Mesenchymal stem cell (in vitro differentiated cells and primary cell): ENCODE measurements around the gene NAV2.

Experiments used
- DNase-seq: peaks from one replicate; pipeline ENCODE4 v3.0.0-alpha.2; 2013
- H2AFZ ChIP-seq: one replicate; pipeline ENCODE4 v1.6.1; 2013; ENCODE audit warnings: low read depth, mild to moderate bottlenecking, control low read depth, inconsistent platforms, low read length, moderate library complexity
- H2AK5ac ChIP-seq: 2 replicates; pipeline ENCODE4 v1.6.1; 2013; ENCODE audit warnings: low read length, moderate library complexity, mild to moderate bottlenecking, inconsistent platforms; ENCODE audit not compliant: severe bottlenecking
- H2BK120ac ChIP-seq: one replicate; pipeline ENCODE4 v1.6.1; 2013; ENCODE audit warnings: low read depth, mild to moderate bottlenecking, inconsistent platforms, low read length, moderate library complexity
- H2BK12ac ChIP-seq, 2 experiments: one replicate each; pipeline ENCODE4 v1.6.1; 2013; ENCODE audit warnings: inconsistent platforms in 2 of 2, low read length in 2 of 2, mild to moderate bottlenecking in 2 of 2, moderate library complexity in 2 of 2, control low read depth in 1 of 2
- H2BK15ac ChIP-seq: one replicate; pipeline ENCODE4 v1.6.1; 2013; ENCODE audit warnings: mild to moderate bottlenecking, low read depth, inconsistent platforms; ENCODE audit not compliant: poor library complexity, severe bottlenecking
- H2BK5ac ChIP-seq: 2 replicates; pipeline ENCODE4 v1.6.1; 2013; ENCODE audit warnings: low read depth, mild to moderate bottlenecking, low read length, control low read depth, inconsistent platforms; ENCODE audit not compliant: poor library complexity, severe bottlenecking
- H3K14ac ChIP-seq, 2 experiments: one replicate each; pipeline ENCODE4 v1.6.1; 2013; ENCODE audit warnings: inconsistent platforms in 2 of 2, low read length in 2 of 2, control low read depth in 1 of 2, mild to moderate bottlenecking in 1 of 2, moderate library complexity in 1 of 2
- H3K18ac ChIP-seq, 2 experiments: one replicate each; pipeline ENCODE4 v1.6.1; 2013; ENCODE audit warnings: inconsistent platforms in 2 of 2, low read length in 2 of 2, control low read depth in 1 of 2, low read depth in 1 of 2, mild to moderate bottlenecking in 1 of 2
- H3K23ac ChIP-seq, 2 experiments: one replicate each; pipeline ENCODE4 v1.6.1; 2013; ENCODE audit warnings: inconsistent platforms in 2 of 2, low read length in 2 of 2, mild to moderate bottlenecking in 2 of 2, moderate library complexity in 2 of 2, control low read depth in 1 of 2
- H3K27ac ChIP-seq: 2 replicates; pipeline ENCODE4 v1.5.1; 2013; ENCODE audit warnings: mild to moderate bottlenecking, moderate library complexity, low read length, control low read depth, inconsistent platforms; ENCODE audit not compliant: poor library complexity, severe bottlenecking
- H3K27me3 ChIP-seq, 2 experiments: 2 replicates each; pipeline versions ENCODE4 v1.6.1 to v1.7.0; 2013; ENCODE audit warnings: low read length in 2 of 2, mild to moderate bottlenecking in 2 of 2, moderate library complexity in 2 of 2, control low read depth in 1 of 2, inconsistent platforms in 1 of 2; ENCODE audit not compliant: control insufficient read depth in 1 of 2, insufficient read depth in 1 of 2
- H3K36me3 ChIP-seq, 2 experiments: 2 replicates each; pipeline versions ENCODE4 v1.6.1 to v1.7.0; 2013; ENCODE audit warnings: low read length in 2 of 2, control low read depth in 1 of 2, inconsistent platforms in 1 of 2, low read depth in 1 of 2, mild to moderate bottlenecking in 1 of 2; ENCODE audit not compliant: insufficient read depth in 2 of 2, control insufficient read depth in 1 of 2
- H3K4ac ChIP-seq, 2 experiments: one replicate each; pipeline ENCODE4 v1.6.1; 2013; ENCODE audit warnings: inconsistent platforms in 2 of 2, low read length in 2 of 2, mild to moderate bottlenecking in 2 of 2, moderate library complexity in 2 of 2, control low read depth in 1 of 2, low read depth in 1 of 2
- H3K4me1 ChIP-seq: 2 replicates; pipeline ENCODE4 v1.6.1; 2013; ENCODE audit warnings: low read depth, low read length, control low read depth; ENCODE audit not compliant: control insufficient read depth, insufficient read depth
- H3K4me2 ChIP-seq: 2 replicates; pipeline ENCODE4 v1.6.1; 2013; ENCODE audit warnings: low read length, mild to moderate bottlenecking, inconsistent platforms; ENCODE audit not compliant: poor library complexity, severe bottlenecking
- H3K4me3 ChIP-seq, 2 experiments: 2 replicates each; pipeline versions ENCODE4 v1.5.1 to v1.7.0; 2013; ENCODE audit warnings: low read length in 2 of 2, mild to moderate bottlenecking in 2 of 2, control low read depth in 1 of 2, low read depth in 1 of 2; ENCODE audit not compliant: insufficient read depth in 1 of 2
- H3K79me1 ChIP-seq: replicated peaks from 2 replicates; pipeline ENCODE4 v1.6.1; 2013; ENCODE audit warnings: mild to moderate bottlenecking, control low read depth, low read length, inconsistent platforms; ENCODE audit not compliant: poor library complexity, severe bottlenecking
- H3K9ac ChIP-seq: 2 replicates; pipeline ENCODE4 v1.7.0; 2013; ENCODE audit warnings: mild to moderate bottlenecking, low read length, moderate library complexity
- H3K9me3 ChIP-seq: 2 replicates; pipeline ENCODE4 v1.7.0; 2013; ENCODE audit warnings: mild to moderate bottlenecking, low read length; ENCODE audit not compliant: control insufficient read depth
- H4K8ac ChIP-seq: one replicate; pipeline ENCODE4 v1.6.1; 2013; ENCODE audit warnings: inconsistent platforms, mild to moderate bottlenecking, low read length, moderate library complexity
- H4K91ac ChIP-seq: one replicate; pipeline ENCODE4 v1.6.1; 2013; ENCODE audit warnings: mild to moderate bottlenecking, low read length, inconsistent platforms
- WGBS: methylation state at CpG from one replicate; pipeline ENCODE4 v1.1.7; 2013; ENCODE audit warnings: mixed read lengths; 5-methylcytosine and 5-hydroxymethylcytosine counted together

Gene NAV2

DNA sequence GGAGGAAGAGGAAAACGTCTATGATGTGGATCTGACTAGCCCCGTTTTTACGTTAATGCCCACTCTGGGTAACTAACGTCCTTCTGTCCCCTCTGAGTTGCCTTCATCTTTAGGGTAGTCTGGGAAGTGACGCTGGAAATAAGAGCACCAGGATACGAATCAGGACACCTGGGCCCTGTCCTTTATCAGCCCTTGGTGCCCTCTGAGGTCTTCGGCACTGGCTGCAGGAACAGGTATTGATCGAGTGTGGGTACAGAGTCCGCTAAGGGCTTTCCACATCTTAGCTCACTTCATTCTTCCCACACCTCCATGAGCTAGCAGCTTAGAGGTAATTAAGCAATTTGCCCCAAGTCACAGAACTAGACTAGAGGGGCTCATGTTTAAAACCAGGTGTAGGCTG lies 223.8 kb downstream of the NAV2 start:
- Histone ChIP-seq H3K23ac (no peak overlapping the region), H3K27ac (no peak overlapping the region), H3K4me1 (peaks cover 5% of the 10 kb centered on the region), H2AFZ (no peak overlapping the region), H4K8ac (no peak overlapping the region), H3K9ac (no peak overlapping the region), H3K4ac (no peak overlapping the region), H3K27me3 (no peaks in the 10 kb centered on the region), H3K36me3 (peaks cover 23 to 77% of the 10 kb centered on the region in 2 experiments), H3K18ac (no peak overlapping the region), H3K14ac (no peak overlapping the region), H3K9me3 (no peaks in the 10 kb centered on the region), H2BK5ac (no peak overlapping the region), H3K4me2 (no peak overlapping the region), H2BK15ac (no peak overlapping the region), H2AK5ac (no peak overlapping the region), H2BK12ac (no peak overlapping the region), H2BK120ac (no peak overlapping the region), H3K4me3 (no peak overlapping the region), H4K91ac (no peak overlapping the region), H3K79me1 (peaks cover 13% of the 10 kb centered on the region)
- DNase-seq = no peak
- WGBS = 94% methylated on average over 9 of the region's 9 CpGs

DNA sequence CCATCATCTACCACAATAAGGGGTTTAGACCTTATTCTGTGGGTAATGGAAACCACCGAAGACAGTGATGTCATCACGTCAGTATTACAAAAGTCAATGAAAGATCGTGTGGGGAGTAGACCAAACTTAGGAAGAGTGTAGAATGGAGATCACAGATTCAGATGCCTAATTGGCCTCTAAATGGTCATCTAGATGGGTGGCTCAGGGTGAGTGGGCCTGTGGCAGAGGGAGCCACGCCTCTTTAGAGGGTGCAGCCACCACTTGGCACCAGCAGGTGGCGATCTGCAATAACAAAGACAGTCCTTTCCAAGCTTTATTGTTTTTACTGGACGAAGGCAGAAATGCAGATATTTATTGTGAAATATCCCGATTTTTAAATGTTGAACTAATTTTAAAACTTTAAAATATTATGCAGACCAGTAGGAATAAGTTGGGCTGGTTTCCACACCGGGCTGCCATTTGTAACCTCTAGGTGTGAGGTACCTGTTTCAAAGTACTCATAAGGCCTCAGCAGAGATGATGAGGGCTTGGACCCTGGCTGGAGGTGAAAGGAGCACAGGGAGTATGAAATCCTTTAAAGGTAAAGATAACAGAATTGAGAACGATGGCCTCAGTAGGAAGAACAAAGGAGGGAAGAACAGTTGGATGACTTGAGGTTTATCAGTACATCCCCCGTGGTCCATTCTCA lies 225.7 kb downstream of the NAV2 start:
- Histone ChIP-seq H3K4ac (no peak overlapping the region), H2BK120ac (no peak overlapping the region)
- DNase-seq = peak; percentile 70

GRCh38 chr11:19938866-19939265 lies 226.2 kb downstream of the NAV2 start:
- no peak overlapping the region for H2AK5ac ChIP-seq
- H3K4me1 ChIP-seq = peaks cover 5% of the 10 kb centered on the region
- peaks cover 5% of the 10 kb centered on the region for H3K79me1 ChIP-seq
- H3K27ac ChIP-seq = no peak overlapping the region
- H3K18ac ChIP-seq = no peak overlapping the region
- H3K36me3 ChIP-seq = peaks cover 15 to 86% of the 10 kb centered on the region in 2 experiments
- no peak overlapping the region for H3K23ac ChIP-seq
- H3K9me3 ChIP-seq = no peaks in the 10 kb centered on the region
- 90% methylated on average over 4 of the region's 4 CpGs for WGBS
- no peak overlapping the region for H3K4me3 ChIP-seq
- no peak overlapping the region for H3K9ac ChIP-seq
- no peak overlapping the region for H2AFZ ChIP-seq
- no peak overlapping the region for H2BK15ac ChIP-seq
- H3K4ac ChIP-seq = no peak overlapping the region
- H3K14ac ChIP-seq = no peak overlapping the region
- no peak overlapping the region for H2BK5ac ChIP-seq
- H2BK12ac ChIP-seq = no peak overlapping the region
- no peak overlapping the region for H2BK120ac ChIP-seq
- no peak for DNase-seq
- no peak overlapping the region for H3K4me2 ChIP-seq
- H3K27me3 ChIP-seq = no peaks in the 10 kb centered on the region
- H4K8ac ChIP-seq = no peak overlapping the region
- H4K91ac ChIP-seq = no peak overlapping the region

More for the DNA sequence above, 225.7 kb downstream of the NAV2 start:
- no peak overlapping the region for H2AK5ac ChIP-seq
- no peaks in the 10 kb centered on the region for H3K27me3 ChIP-seq
- H3K27ac ChIP-seq = no peak overlapping the region
- H3K4me2 ChIP-seq = no peak overlapping the region
- H3K9ac ChIP-seq = no peak overlapping the region
- peaks cover 5% of the 10 kb centered on the region for H3K4me1 ChIP-seq
- 68% methylated on average over 7 of the region's 10 CpGs for WGBS
- no peak overlapping the region for H2BK12ac ChIP-seq
- H3K23ac ChIP-seq = no peak overlapping the region
- no peak overlapping the region for H4K8ac ChIP-seq
- peaks cover 7% of the 10 kb centered on the region for H3K79me1 ChIP-seq
- H4K91ac ChIP-seq = no peak overlapping the region
- no peaks in the 10 kb centered on the region for H3K9me3 ChIP-seq
- no peak overlapping the region for H3K18ac ChIP-seq
- peaks cover 20 to 88% of the 10 kb centered on the region in 2 experiments for H3K36me3 ChIP-seq
- no peak overlapping the region for H2AFZ ChIP-seq
- no peak overlapping the region for H2BK5ac ChIP-seq
- no peak overlapping the region for H2BK15ac ChIP-seq
- H3K14ac ChIP-seq = no peak overlapping the region
- no peak overlapping the region for H3K4me3 ChIP-seq

DNA sequence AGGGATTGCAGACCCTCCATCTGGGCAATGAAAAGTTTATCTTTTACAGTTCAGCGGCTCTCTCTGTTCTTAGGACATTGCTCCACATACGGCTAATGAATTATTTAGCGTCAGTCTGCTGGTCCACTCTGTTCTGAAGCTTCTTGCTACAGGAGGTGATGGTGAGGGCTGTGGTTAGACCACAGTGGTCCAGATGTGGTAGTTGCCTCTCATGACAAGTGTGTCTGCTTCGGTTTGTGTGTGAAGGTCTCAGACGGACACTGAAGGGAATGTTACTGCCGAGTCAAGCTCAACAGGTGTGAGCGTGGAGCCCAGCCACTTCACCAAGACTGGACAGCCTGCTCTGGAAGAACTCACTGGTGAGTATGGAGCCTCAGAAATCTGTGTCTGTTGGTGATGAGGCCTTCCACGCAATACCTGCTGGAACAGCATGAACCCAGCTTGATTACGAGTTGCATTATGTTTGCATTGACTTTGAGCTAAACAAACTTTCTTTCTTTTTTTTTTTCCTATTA lies 226.8 kb downstream of the NAV2 start:
- peaks cover 9 to 84% of the 10 kb centered on the region in 2 experiments for H3K36me3 ChIP-seq
- no peak overlapping the region for H3K9ac ChIP-seq
- no peak overlapping the region for H3K18ac ChIP-seq
- H3K23ac ChIP-seq = no peak overlapping the region
- 95% methylated on average over 9 of the region's 9 CpGs for WGBS
- peaks cover 3% of the 10 kb centered on the region for H3K79me1 ChIP-seq
- H2BK15ac ChIP-seq = no peak overlapping the region
- no peak overlapping the region for H2BK5ac ChIP-seq
- no peak overlapping the region for H4K8ac ChIP-seq
- no peak overlapping the region for H2BK12ac ChIP-seq
- H2AK5ac ChIP-seq = no peak overlapping the region
- no peaks in the 10 kb centered on the region for H3K27me3 ChIP-seq
- no peak overlapping the region for H3K4me2 ChIP-seq
- H2BK120ac ChIP-seq = no peak overlapping the region
- no peak for DNase-seq
- no peak overlapping the region for H3K4ac ChIP-seq
- no peak overlapping the region for H4K91ac ChIP-seq
- H3K4me3 ChIP-seq = no peak overlapping the region
- H3K27ac ChIP-seq = no peak overlapping the region
- H3K9me3 ChIP-seq = no peaks in the 10 kb centered on the region
- no peak overlapping the region for H2AFZ ChIP-seq
- H3K14ac ChIP-seq = no peak overlapping the region
- peaks cover 3% of the 10 kb centered on the region for H3K4me1 ChIP-seq
